AG04449 (cell line): Measurements from ENCODE around the gene CEP128.

Experiments
- CTCF ChIA-PET: fragments of 350-600 bp; formaldehyde crosslinking; extraction: SDS; loops from one replicate; lab custom pipeline; 2021; ENCODE audit warnings: antibody characterized with exemption; lab: Yijun Ruan, JAX
- POLR2A ChIA-PET: fragments of 400-600, 350-600 bp; formaldehyde crosslinking; extraction: SDS; loops from one replicate; lab custom pipeline; 2020; ENCODE audit warnings: antibody characterized with exemption, inconsistent platforms; lab: Yijun Ruan, JAX
- DNase-seq: peaks from one replicate; pipeline ENCODE4 v3.0.0-alpha.2; 2010; ENCODE audit warnings: low read depth, low spot score
- H3K4me3 ChIP-seq: 2 replicates; pipeline ENCODE4 v1.5.1; 2011; ENCODE audit warnings: low read depth, mild to moderate bottlenecking, control low read depth, low read length
- TF ChIP-seq, protein P1 (sequence below): IDR thresholded peaks from one replicate; pipeline ENCODE4 v1.5.1; 2011; ENCODE audit warnings: mild to moderate bottlenecking, moderate library complexity, low read length, control low read depth, inconsistent platforms; ENCODE audit not compliant: insufficient read depth; ENCODE audit errors: missing control alignments

The CEP128 gene

DNA sequence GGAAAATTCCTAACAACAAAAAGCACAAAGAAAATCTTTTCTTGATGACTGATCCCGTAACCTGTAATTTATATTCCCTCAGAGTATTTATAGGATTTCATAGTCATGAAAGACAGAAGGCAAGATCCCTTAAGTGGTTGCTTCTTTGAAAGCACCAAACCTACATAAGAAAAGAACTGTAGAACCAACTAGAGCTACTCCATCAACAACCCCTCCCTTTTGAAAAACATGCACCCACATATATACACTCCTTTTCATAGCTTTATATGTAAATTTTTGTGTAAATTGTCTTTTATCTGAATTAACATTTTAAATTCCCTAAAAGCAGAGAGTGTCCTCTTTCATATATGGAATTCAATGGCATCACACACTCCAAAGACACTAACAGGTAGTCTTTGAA, 215.3 kb downstream of the CEP128 start:
- POLR2A ChIA-PET = no interaction called here
- CTCF ChIA-PET = interaction anchor here (0.7 kb wide), 1 partner anchor 59 kb away, joined by 3 read pairs; no protein-coding TSS in a partner anchor
- H3K4me3 ChIP-seq = no peak overlapping the region
- TF ChIP-seq, protein P1, sequence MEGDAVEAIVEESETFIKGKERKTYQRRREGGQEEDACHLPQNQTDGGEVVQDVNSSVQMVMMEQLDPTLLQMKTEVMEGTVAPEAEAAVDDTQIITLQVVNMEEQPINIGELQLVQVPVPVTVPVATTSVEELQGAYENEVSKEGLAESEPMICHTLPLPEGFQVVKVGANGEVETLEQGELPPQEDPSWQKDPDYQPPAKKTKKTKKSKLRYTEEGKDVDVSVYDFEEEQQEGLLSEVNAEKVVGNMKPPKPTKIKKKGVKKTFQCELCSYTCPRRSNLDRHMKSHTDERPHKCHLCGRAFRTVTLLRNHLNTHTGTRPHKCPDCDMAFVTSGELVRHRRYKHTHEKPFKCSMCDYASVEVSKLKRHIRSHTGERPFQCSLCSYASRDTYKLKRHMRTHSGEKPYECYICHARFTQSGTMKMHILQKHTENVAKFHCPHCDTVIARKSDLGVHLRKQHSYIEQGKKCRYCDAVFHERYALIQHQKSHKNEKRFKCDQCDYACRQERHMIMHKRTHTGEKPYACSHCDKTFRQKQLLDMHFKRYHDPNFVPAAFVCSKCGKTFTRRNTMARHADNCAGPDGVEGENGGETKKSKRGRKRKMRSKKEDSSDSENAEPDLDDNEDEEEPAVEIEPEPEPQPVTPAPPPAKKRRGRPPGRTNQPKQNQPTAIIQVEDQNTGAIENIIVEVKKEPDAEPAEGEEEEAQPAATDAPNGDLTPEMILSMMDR = no peak
- no peak for DNase-seq

DNA sequence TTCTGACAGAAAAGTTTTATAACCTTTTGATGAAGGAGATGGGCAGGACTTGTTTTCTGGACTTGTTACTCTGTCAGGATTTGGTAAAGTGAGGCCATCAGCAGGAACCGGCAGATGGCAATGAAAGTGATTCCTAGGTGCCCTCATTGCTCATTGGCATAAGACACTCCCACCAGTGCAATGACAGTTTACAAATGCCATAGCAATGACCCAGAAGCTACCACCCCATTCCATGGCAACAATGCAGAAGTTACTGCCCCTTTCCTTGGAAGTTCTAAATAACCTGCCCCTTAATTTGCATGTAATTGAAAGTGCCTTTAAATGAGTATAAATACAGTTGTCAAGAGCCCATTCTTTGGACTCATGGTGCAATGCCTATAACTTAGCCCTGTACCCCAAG, 222.6 kb downstream of the CEP128 start:
- POLR2A ChIA-PET = no interaction called here
- no peak overlapping the region for H3K4me3 ChIP-seq
- DNase-seq = no peak
- TF ChIP-seq, protein P1 = no peak
- CTCF ChIA-PET = no interaction called here

DNA sequence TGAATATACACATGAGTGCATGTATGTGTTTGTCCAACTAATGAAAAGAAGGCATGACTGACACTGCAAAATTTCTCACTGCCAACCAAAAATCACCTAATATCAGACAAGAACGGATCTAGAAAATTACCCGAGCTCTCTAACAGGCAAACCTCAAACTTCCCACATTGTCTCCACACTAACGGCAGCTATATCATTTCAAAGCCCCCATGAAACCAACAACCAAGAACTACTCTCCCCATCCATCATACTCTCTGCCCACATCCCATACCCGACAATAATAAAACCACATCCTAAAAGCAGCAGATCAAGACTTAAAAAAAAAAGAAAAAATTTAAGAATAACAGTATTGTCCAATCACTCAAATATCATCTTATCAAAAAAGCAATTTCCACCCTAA, 227.1 kb downstream of the CEP128 start:
- no peak for DNase-seq
- TF ChIP-seq, protein P1 = no peak
- POLR2A ChIA-PET = no interaction called here
- no peak overlapping the region for H3K4me3 ChIP-seq
- CTCF ChIA-PET = no interaction called here

GRCh38 chr14:80713076-80713850, 228.3 kb downstream of the CEP128 start:
- H3K4me3 ChIP-seq = no peak overlapping the region
- ChIA-PET POLR2A (no interaction called here), CTCF (no interaction called here)
- TF ChIP-seq, protein P1 = no peak
- no peak for DNase-seq

- no peak for DNase-seq
- TF ChIP-seq, protein P1 = no peak
- CTCF ChIA-PET = no interaction called here
- H3K4me3 ChIP-seq = no peak overlapping the region
- POLR2A ChIA-PET = no interaction called here
These were observed 236.1 kb downstream of the CEP128 start for GRCh38 chr14:80705241-80705980.

- no peak for DNase-seq
- ChIA-PET CTCF (interaction anchor here (0.9 kb wide), 1 partner anchor 13 kb away, joined by 4 read pairs; no protein-coding TSS in a partner anchor), POLR2A (no interaction called here)
- H3K4me3 ChIP-seq = no peak overlapping the region
- TF ChIP-seq, protein P1 = no peak
These were observed 240.9 kb downstream of the CEP128 start for GRCh38 chr14:80700601-80701000.
